ENCODE results near the gene SPECC1L.

GRCh38 chr22:24455039-24455438, 184.4 kb downstream of the SPECC1L start:
- no peak for TF ChIP-seq CTCF (IDR thresholded peaks at IDR 0.05)
- no peak for TF ChIP-seq POLR2A (IDR thresholded peaks at IDR 0.05)
